Measurements from ENCODE around the gene SASH1.
"Not testable (repeated sequence)": the region's sequence is repeated elsewhere in the genome, so short reads cannot be mapped to it uniquely, and the experiment has no call there.

The SASH1 gene

DNA sequence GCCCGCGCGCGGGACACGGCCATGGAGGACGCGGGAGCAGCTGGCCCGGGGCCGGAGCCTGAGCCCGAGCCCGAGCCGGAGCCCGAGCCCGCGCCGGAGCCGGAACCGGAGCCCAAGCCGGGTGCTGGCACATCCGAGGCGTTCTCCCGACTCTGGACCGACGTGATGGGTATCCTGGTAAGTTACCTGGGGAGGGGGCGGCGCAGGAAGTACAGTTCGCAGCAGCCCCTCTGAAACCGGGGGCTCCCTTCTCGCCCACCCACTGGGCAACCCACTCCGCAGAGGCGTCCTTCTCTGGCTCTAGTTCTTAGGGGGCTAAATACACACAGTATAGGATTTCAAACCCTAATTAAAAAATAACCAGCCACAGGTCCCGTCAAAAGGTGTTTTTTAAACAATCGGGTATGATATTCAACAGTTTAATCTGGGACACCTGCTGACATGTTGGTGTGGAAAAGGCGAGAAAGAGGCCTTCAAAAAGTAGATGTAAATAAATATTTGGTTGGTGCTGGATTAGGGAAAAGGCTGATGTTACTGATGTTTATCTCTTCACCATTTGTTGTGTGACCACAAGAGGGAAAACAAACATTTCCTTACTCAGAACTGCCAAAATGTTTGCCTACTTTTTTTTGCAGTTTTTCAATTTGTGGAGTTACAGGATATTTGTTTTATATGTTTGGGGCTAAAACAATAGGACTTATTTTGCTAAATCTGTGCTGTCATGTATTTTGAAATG lies 577 bp downstream of the SASH1 start:
- Mint-ChIP-seq H3K27ac (no peak overlapping the region), H3K9me3 (no peaks in the 10 kb centered on the region), H3K4me1 (peaks cover 12% of the 10 kb centered on the region), H3K4me3 (peak overlapping the region; percentile 56), H3K27me3 (peaks cover 69% of the 10 kb centered on the region), H3K36me3 (peaks cover 6% of the 10 kb centered on the region)
- no peak for DNase-seq
- CTCF ChIA-PET, result no interaction called here

DNA sequence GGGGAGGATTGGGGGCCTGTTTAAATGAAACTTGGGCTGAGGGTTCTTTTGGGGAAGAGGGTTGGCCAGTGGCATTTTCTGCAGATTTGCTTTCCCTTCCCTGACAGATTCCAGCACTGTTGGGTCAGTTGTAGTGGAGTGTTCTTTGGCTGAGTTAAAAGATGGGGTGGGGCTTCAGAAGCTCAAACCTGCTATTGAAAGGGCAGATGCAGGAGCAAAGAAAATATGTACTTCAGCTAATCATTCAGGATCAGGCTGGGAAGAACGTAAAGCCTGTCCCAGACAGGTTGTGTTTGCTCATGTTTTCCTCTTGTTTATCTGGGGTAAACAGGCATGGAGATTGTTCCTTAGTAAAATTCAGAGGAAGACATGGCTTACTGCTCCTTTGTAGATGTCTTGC lies 2.5 kb downstream of the SASH1 start:
- H3K4me1 Mint-ChIP-seq, result peaks cover 12% of the 10 kb centered on the region

DNA sequence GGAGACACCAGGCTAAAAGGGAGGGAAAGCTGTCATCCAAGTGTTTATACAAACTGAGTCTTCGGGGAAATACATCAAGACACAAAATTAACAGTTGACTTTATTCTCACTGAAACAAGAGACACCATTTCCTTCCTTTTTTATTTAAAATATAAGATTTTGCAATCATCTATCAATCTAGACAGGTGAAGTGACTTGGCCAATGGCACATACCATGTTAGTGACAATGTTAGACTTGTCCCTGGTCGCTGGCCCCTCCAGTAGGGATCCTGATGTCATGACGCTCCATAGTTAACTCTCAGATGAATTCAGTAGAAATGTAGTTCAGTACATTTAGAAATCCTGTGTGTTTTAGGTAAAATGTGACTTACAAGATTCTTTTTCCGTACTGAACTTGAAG lies 2.9 kb downstream of the SASH1 start:
- no peak overlapping the region for H3K27ac Mint-ChIP-seq
- CTCF ChIA-PET, result no interaction called here
- peaks cover 6% of the 10 kb centered on the region for H3K36me3 Mint-ChIP-seq
- H3K27me3 Mint-ChIP-seq, result peaks cover 64% of the 10 kb centered on the region
- no peak overlapping the region for H3K4me3 Mint-ChIP-seq
- DNase-seq, result no peak
- H3K9me3 Mint-ChIP-seq, result no peaks in the 10 kb centered on the region
- peaks cover 12% of the 10 kb centered on the region for H3K4me1 Mint-ChIP-seq

More for the DNA sequence above, 2.5 kb downstream of the SASH1 start:
- Mint-ChIP-seq H3K9me3 (no peaks in the 10 kb centered on the region), H3K27ac (no peak overlapping the region), H3K4me3 (no peak overlapping the region), H3K27me3 (peaks cover 66% of the 10 kb centered on the region), H3K36me3 (peaks cover 6% of the 10 kb centered on the region)
- no peak for DNase-seq
- CTCF ChIA-PET, result no interaction called here

DNA sequence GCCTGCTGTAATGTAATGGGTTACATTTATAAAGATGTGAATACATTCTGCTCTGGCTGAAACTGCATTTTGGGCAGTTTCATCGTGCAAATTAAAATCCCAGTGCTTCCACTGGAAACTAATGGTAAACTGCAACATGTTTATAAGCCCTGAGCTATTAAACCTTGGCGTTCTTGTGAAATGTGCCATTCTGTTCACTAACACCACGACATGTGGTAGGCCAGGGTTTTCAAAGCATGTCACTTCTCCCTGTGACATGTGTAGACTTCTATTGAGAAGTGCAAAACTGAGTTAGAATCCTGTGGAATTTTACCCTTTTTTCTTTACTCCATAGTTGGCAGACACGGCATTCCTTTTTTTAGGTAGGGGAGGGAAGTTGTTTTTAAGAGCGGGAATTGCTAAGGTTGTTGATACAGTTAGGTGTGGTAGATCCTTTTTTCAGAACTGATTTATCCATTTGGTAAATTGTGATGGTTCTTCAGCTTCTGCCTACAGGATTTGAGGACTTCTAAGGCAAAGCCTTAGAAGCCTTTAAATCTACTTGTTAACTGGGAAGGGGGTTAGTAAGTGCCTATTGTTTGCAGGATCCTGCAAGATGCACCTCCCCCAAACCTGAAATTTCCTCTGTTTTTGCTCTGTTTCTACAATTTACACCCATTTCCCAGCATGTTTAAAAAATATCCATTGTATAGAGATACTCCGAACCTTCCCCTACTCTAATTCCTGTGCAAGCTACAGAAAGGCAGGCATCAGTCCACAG lies 4.2 kb downstream of the SASH1 start:
- no peak overlapping the region for H3K4me3 Mint-ChIP-seq
- H3K4me1 Mint-ChIP-seq, result peaks cover 12% of the 10 kb centered on the region
- peaks cover 51% of the 10 kb centered on the region for H3K27me3 Mint-ChIP-seq
- no peak overlapping the region for H3K27ac Mint-ChIP-seq
- H3K9me3 Mint-ChIP-seq, result no peaks in the 10 kb centered on the region
- CTCF ChIA-PET, result no interaction called here
- peaks cover 4% of the 10 kb centered on the region for H3K36me3 Mint-ChIP-seq
- DNase-seq, result no peak

DNA sequence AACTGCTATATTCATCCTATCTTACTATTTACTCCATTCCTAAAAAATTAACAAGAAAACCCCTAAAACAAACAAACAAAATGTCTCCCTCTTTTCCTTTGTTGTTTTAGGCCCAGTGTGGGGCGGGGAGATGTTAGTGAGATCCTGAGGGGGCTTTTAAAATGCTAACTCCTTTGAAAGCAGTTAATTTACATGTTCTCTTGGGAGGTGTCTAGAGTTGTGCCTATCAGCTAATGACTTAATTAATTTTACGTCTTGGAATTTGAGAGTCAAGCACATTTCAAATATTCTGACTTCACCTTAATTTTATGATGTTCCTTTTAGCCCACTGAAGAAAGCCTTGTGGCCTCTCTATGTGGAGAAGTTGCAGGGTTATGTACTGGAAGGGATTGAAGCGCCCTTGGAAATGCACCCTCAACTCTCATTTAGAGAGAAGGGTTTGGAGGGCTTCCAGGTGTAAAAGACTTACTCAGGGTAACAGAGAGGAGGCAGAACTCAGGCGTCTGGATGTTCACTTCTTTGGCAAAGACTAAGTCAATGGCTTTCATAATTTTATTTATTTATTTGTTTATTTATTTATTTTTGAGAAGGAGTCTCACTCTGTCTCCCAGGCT lies 4.9 kb downstream of the SASH1 start:
- Mint-ChIP-seq H3K36me3 (no peaks in the 10 kb centered on the region), H3K27me3 (peaks cover 44% of the 10 kb centered on the region), H3K27ac (no peak overlapping the region), H3K9me3 (no peaks in the 10 kb centered on the region), H3K4me1 (peaks cover 5% of the 10 kb centered on the region), H3K4me3 (no peak overlapping the region)
- no peak for DNase-seq
- CTCF ChIA-PET, result no interaction called here

DNA sequence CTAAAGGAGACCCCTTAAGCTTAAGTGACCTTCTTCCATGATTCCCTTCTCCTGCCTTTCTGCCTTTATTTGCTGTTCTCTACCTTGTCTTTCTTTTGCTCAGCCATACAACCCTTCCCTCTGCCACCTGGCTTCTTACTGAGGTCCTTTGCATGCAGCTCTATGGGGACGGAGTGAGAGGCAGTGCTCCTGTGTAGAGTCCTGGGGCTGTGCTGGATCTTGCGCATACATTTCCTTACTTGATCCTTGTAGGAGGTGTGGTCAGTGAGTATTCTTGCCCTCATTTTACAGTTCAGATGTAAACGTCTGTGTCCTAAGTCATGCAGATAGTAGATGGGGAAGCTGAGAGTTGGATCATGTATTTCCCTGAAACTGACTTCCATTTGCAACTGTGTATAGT lies 5.7 kb downstream of the SASH1 start:
- Mint-ChIP-seq H3K27ac (no peak overlapping the region), H3K9me3 (no peaks in the 10 kb centered on the region), H3K36me3 (no peaks in the 10 kb centered on the region), H3K27me3 (peaks cover 36% of the 10 kb centered on the region), H3K4me1 (peaks cover 2% of the 10 kb centered on the region), H3K4me3 (no peak overlapping the region)
- no peak for DNase-seq
- CTCF ChIA-PET, result no interaction called here

DNA sequence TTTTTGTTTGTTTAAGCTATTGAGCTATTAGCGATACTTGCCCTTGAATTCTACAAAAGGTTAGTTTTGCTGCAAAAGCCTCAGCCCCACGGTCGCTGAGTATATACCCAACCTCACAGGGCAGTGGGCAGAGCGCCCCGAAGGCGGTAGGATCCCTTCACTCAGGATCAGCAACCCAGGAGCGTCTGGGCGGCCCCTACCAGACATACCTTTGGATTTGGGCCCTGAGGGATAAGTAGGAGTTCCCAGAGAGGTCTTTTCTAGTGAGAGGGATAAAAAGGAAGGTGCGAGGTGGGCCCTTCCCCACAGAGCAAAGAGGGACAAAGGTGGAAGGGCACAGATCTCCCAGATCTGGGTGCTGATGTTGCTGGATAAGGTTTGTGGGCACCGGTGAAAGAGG lies 6.1 kb downstream of the SASH1 start:
- H3K36me3 Mint-ChIP-seq, result no peaks in the 10 kb centered on the region
- no peak overlapping the region for H3K4me3 Mint-ChIP-seq
- no peak overlapping the region for H3K27ac Mint-ChIP-seq
- no peaks in the 10 kb centered on the region for H3K4me1 Mint-ChIP-seq
- DNase-seq, result no peak
- peaks cover 33% of the 10 kb centered on the region for H3K27me3 Mint-ChIP-seq
- CTCF ChIA-PET, result no interaction called here
- H3K9me3 Mint-ChIP-seq, result no peaks in the 10 kb centered on the region

DNA sequence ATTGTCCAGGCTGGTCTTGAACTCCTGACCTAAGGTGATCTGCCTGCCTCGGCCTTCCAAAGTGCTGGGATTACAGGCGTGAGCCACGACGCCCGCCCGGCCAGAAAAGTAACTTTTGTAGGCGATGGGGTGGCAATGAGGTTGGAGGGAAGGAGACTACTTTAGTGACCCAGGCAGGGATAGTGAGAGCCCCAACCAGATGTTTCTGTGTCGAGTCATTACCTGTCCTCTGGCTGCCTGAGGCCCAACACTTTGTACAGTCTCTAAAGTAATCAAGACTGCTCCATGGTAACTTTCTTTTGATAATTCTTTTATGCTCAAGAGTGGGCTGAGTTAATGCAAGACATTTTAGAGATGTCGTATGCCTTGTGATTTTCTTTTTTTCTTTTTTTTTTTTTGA lies 6.8 kb downstream of the SASH1 start:
- Mint-ChIP-seq H3K9me3 (no peaks in the 10 kb centered on the region), H3K4me1 (no peaks in the 10 kb centered on the region), H3K27ac (no peak overlapping the region), H3K27me3 (peaks cover 34% of the 10 kb centered on the region), H3K4me3 (no peak overlapping the region), H3K36me3 (no peaks in the 10 kb centered on the region)
- no peak for DNase-seq
- CTCF ChIA-PET, result no interaction called here

DNA sequence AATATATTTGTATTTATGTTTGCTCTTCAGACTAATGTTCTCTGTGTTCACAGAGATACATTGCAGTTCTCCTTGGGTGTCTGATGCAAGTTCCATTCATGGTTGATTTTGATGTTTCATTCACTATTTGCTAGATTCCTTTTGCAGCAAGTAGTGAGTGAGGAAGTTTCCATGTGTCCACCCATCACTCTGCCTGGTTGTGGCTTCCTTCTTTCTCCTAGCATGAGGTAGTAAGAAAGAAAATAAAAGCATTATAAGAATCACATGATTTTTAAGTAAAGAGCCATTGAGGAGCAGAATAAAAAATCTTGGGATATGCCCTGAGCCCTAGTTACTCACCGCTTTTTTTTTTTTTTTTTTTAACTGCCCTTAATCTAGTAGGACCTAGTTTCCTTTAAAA lies 8.7 kb downstream of the SASH1 start:
- peaks cover 24% of the 10 kb centered on the region for H3K27me3 Mint-ChIP-seq
- H3K27ac Mint-ChIP-seq, result no peak overlapping the region
- no peaks in the 10 kb centered on the region for H3K36me3 Mint-ChIP-seq
- H3K4me3 Mint-ChIP-seq, result no peak overlapping the region
- CTCF ChIA-PET, result no interaction called here
- no peaks in the 10 kb centered on the region for H3K9me3 Mint-ChIP-seq
- H3K4me1 Mint-ChIP-seq, result no peaks in the 10 kb centered on the region
- no peak for DNase-seq

DNA sequence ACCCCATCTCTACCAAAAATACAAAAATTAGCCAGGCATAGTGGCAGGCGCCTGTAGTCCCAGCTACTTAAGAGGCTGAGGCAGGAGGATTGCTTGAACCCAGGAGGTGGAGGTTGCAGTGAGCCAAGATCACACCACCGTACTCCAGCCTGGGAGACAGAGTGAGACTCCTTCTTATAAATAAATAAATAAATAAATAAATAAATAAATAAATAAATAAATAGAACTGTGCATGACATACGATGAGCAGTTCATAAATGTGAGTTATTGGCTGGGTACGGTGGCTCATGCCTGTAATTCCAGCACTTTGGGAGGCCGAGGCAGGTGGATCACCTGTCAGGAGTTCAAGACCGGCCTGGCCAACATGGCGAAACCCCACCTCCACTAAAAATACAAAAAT lies 9.8 kb downstream of the SASH1 start:
- peaks cover 16% of the 10 kb centered on the region for H3K27me3 Mint-ChIP-seq
- H3K27ac Mint-ChIP-seq, H3K4me1 Mint-ChIP-seq, CTCF ChIA-PET, H3K4me3 Mint-ChIP-seq, H3K36me3 Mint-ChIP-seq, DNase-seq, H3K9me3 Mint-ChIP-seq: not testable (repeated sequence)

DNA sequence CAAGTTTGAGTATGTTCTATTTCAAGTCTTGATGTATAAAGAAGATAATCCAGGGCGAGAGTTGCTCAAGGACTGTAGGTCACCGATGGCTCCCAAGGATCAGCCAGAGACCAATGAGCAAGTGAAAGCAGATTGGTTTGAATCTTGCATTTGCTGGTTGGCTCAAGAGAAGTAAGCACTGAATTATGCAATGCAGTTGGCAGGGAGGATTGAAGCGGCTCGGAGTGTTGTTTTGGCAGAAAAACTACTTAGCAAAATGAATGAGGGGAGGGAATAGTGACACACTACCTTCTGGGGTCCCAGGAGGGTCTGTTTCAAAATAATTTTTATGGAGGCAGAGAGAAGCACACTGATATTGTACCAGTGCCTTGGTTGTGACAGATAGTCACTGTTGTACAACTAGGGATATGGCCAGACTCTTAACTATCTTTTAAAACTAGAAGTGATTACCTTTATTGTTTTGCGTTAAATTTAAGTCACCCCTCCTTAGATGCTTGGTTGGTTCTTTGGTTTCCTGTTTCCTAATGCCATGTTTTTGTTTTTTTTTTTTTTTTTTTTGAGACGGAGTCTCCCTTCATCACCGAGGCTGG lies 15.7 kb downstream of the SASH1 start:
- Mint-ChIP-seq H3K27ac (no peak overlapping the region), H3K4me1 (no peaks in the 10 kb centered on the region), H3K27me3 (peaks cover 18% of the 10 kb centered on the region), H3K4me3 (no peak overlapping the region), H3K9me3 (no peaks in the 10 kb centered on the region), H3K36me3 (no peaks in the 10 kb centered on the region)
- no peak for DNase-seq
- CTCF ChIA-PET, result no interaction called here

DNA sequence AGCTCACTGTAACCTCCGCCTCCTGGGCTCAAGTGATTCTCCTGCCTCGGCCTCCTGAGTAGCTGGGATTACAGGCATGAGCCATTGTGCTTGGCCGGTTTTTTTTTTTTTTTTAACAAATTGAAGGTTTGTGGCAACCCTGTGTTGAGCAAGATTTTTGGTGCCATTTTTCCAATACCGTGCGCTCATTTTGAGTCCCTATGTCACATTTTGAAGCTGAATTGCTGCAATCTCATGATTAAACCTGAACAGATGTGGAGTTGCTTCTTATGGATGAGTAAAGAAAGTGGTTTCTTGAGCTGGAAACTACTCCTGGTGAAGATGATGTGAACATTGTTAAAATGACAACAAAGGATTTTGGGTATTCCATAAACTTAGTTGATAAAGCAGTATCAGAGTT lies 16.6 kb downstream of the SASH1 start:
- peaks cover 4% of the 10 kb centered on the region for H3K4me1 Mint-ChIP-seq
- CTCF ChIA-PET, result no interaction called here
- H3K27me3 Mint-ChIP-seq, result peaks cover 17% of the 10 kb centered on the region
- H3K27ac Mint-ChIP-seq, result no peak overlapping the region
- no peak overlapping the region for H3K4me3 Mint-ChIP-seq
- H3K36me3 Mint-ChIP-seq, result no peaks in the 10 kb centered on the region
- DNase-seq, result no peak
- no peaks in the 10 kb centered on the region for H3K9me3 Mint-ChIP-seq

DNA sequence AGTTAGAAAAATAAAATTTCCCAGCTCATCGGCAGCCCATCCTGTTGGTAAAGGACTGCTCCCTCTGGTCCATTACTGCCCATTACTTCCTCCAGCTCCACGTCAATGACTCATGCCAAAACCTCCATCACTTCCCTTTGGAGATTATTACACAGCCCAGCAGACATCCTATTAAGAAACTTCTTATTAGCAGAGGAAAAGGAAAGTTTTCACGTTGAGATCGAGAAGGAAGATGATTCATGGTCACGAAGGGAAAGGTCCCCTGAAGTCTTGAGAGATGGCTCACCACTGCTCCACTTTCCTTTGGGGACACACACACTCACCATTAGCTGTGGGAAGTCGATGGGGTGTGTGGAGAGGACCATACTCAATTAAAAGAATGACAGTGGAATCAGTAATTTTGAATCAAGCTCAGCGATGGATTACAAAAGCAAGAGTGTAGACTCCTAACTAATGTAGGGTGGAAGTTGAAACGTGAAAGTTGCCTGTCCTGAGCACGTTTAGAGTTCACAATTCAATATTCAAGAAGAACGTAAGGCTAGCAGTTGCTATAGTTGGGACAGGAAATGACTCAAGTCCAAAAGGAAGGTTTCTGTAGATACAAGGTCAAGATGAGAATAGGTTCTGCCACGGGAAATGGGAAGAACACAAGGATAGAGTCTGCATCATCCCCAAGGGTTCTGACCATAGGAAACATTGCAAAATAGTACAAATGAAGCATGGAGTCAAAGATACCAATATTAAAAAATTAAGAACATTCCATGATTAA lies 21.6 kb downstream of the SASH1 start:
- CTCF ChIA-PET, result no interaction called here
- Mint-ChIP-seq H3K4me1 (peaks cover 44% of the 10 kb centered on the region), H3K36me3 (peaks cover 5% of the 10 kb centered on the region), H3K27ac (no peak overlapping the region), H3K9me3 (peaks cover 2% of the 10 kb centered on the region), H3K4me3 (no peak overlapping the region), H3K27me3 (peaks cover 29% of the 10 kb centered on the region)
- no peak for DNase-seq

DNA sequence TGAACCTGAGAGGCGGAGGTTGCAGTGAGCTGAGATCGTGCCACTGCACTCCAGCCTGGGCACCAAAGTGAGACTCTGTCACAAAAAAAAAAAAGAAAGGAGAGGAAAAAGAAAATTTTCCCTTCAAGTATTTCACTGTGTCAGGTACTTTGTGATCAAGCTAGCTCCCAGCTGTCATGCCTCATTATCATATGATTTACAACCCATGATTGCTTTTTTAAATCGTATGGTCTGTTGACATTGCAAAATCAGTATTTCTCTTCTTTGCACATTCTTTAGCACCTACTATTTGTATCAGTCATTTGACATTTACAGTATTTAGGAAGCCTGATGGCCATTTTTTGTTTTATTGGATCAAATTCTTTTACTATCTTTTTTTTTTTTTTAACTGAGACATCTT lies 22.4 kb downstream of the SASH1 start:
- H3K27ac Mint-ChIP-seq, result no peak overlapping the region
- peaks cover 44% of the 10 kb centered on the region for H3K4me1 Mint-ChIP-seq
- DNase-seq, result no peak
- peaks cover 2% of the 10 kb centered on the region for H3K9me3 Mint-ChIP-seq
- peaks cover 35% of the 10 kb centered on the region for H3K27me3 Mint-ChIP-seq
- CTCF ChIA-PET, result no interaction called here
- H3K4me3 Mint-ChIP-seq, result no peak overlapping the region
- peaks cover 5% of the 10 kb centered on the region for H3K36me3 Mint-ChIP-seq

Data from activated naive CD4-positive, alpha-beta T cell treated with anti-CD3 and anti-CD28 coated beads, Interleukin-2, amount 10 ng/mL, durations not matched to agents 7 days and 5 days (primary cell).